ENCODE results near the gene MLANA. TPM values are rescaled to one million over a fixed set of nuclear protein-coding genes. Genes with fewer than 3 reads are reported as not detected.

The MLANA gene
- polyA plus RNA-seq, 1 experiment, result not detected

Other genes starting within 250 kb of the MLANA start
- 2.3 and 4.8 TPM in 2 replicates for gene ERMP1, start 57.8 kb upstream of the MLANA start, polyA plus RNA-seq (2011; rRNA removed)
- gene RANBP6, start 124.7 kb downstream of the MLANA start, polyA plus RNA-seq (2011; rRNA removed), result 4.9 and 10.7 TPM in 2 replicates

Data from BJ (cell line).